ENCODE measurements around the gene ZNF410.

- TF ChIP-seq CTCF (conservative IDR thresholded peaks at IDR 0.05 in 1 of 2, IDR thresholded peaks at IDR 0.05 in 1 of 2; ENCODE audit: extremely low read depth in 1 of 2, insufficient read depth in 1 of 2, low read depth in 1 of 2, low read length in 2 of 2) (peak; percentile 25 to 38), EZH2 (IDR thresholded peaks at IDR 0.05; ENCODE audit: borderline replicate concordance, low read length) (no peak)
Measured at GRCh38 chr14:73958591-73958990, 71.9 kb downstream of the ZNF410 start.

Data from mammary epithelial cell (primary cell).